ENCODE data around the gene PRAMEF4. TPM values are rescaled to one million over a fixed set of nuclear protein-coding genes. Genes with fewer than 3 reads are reported as not detected.
"Not testable (repeated sequence)": the region's sequence is repeated elsewhere in the genome, so short reads cannot be mapped to it uniquely, and the experiment has no call there.

PRAMEF4 gene
- not detected for polyA plus RNA-seq (ENCODE audit: insufficient read length in 4 of 4)

DNA sequence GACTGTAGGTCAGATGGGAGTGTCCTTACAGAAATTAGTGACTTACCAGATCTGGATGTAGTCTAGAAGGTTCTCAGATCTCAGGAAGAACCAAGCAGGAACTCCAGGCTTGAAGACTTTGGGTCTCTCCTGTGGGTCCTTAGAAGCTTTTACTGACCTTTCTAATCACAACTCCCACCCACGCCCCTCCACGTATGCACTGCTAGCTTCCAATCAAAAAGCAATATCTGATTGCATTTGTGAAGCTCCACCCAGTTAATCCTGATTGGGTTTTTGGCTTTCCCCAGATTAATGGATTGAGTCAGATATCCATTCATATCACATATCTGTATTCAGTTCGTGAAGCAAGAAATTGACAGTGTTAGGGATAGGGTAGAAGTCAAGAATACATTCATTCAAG lies at the start of gene PRAMEF4:
PRAMEF4 (minus strand) TSS at position 101 of the 400 bp plus-strand sequence. CDS start 2,807 bp downstream, outside the sequence.
- DNase-seq (ENCODE audit: low read depth in 4 of 4, low spot score in 3 of 4): not testable (repeated sequence)

DNA sequence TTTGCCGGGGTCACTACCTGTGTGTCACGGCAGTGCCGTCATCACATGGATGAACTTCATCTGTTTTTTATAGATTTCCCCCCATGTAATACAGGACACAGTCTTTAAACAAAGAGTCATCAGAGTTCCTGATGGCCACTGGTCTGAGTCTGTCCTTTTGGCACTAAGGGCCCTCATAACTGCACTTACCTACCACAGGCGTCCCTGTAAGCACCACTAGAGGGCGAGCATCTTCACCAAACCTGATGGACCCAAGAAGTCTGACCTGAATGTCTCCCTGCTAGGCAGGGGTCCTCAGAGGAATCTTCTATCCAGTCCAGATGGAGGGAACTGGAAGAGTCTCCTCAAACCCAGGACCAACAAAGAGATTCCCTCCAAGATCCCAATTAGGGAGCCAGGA lies 38.4 kb upstream of the PRAMEF4 start:
- DNase-seq (ENCODE audit: low read depth in 4 of 4, low spot score in 3 of 4): not testable (repeated sequence)

DNA sequence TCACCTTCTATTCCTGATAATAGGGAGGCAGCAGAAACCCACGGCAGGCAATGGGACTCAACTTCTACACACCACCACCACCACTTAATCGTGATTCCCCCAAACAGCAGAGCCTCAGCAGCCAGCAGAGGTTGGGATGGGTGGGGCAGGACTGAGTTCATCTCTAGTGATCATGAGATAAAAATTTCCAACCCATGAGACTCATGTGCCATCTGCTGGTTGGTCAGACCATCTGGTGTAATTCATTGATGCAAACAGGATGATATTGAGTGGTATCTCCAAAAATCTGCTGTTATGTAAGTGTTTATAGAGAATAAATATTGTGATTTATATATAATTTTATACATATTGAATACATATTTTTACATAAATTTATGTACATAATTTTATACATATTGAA lies 35.7 kb upstream of the PRAMEF4 start:
- not testable (repeated sequence) for DNase-seq (ENCODE audit: low read depth in 4 of 4, low spot score in 3 of 4)

DNA sequence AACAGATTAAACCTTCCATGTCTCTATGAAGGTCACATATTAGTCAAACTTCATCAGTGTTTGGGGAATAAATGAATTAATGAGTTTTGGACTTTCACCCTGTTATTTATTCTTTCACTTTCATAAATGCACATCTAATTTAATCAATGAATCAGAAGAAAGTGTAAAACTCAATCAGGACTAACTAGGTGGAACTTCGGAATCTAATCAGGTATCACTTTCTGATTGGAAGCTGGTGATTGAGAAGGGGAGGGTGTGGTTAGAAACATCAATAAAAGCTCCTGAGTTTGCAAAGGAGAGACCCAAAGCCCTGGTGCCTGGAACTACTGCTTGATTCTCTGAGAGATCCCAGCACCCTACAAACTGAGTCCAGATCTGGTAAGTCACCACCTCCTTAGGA lies 30.3 kb upstream of the PRAMEF4 start, which contains the start of gene PRAMEF7:
PRAMEF7 (plus strand) TSS at position 301 of the 400 bp plus-strand sequence. CDS start 1,083 bp downstream, outside the sequence.
- not testable (repeated sequence) for DNase-seq (ENCODE audit: low read depth in 4 of 4, low spot score in 3 of 4)

DNA sequence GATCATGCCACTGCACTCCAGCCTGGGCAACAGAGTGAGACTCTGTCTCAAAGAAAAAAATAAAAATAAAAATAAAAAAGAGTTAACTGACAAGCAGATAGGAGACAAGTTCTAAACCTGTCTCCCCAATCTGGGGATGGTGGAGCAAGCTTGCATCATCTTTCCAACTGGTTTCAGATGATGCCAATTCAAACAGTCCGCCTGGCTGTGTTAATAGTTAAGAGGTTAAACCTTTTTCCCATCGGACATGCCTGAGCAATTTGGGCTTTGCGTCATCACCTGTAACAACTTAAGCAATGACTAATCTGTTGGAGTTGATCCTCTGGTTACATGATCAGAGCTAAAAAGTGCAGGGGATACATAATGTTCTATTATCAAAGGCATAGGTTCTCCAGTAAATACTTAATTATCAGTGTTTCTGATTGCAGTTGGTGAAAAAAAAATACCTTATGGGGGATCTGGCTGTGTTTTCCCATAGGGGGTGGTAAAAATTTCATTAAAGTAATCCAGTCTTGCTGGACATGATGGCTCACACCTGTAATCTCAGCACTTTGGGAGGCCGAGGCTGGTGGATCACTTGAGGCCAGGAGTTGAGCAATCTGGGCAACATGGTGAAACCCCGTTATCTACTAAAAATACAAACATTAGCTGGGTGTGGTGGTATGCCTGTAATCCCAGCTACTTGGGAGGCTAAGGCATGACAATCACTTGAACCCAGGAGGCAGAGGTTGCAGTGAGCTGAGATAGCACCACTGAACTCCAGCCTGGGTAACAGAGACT lies 18.0 kb upstream of the PRAMEF4 start:
- not testable (repeated sequence) for DNase-seq (ENCODE audit: low read depth in 4 of 4, low spot score in 3 of 4)

DNA sequence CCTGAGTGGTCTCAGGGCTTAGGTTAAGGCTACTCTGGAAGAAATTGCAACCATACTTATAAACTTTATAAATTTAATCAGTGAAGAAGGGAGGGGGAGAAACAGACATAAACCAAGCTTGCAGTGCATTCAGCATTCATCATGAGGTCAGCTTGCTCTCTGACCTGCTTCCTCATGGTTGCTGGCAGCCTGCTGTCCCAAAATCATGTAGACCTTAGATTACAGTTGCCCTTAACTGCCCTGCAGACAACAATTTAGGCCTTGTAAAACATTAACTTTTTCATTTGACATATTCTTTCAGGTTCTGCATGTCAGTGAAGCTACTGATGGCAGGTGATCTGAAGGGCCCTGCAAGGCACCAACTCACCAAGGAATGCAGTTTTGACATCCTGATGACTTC lies 13.2 kb upstream of the PRAMEF4 start:
- DNase-seq (ENCODE audit: low read depth in 4 of 4, low spot score in 3 of 4): not testable (repeated sequence)

DNA sequence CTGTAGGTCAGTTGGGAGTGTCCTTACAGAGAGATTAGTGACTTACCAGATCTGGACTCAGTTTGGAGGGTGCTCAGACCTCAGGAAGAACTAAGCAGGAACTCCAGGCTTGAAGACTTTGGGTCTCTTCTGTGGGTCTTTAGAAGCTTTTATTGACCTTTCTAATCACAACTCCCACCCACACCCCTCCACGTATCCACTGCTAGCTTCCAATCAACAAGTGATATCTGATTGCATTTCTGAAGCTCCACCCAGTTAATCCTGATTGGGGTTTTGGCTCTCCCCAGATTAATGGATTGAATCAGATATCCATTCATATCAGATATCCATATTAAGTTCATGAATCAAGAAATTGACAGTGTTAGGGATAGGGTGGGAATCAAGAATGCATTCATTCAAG lies 12.2 kb upstream of the PRAMEF4 start, which contains the start of gene PRAMEF10:
PRAMEF10 (minus strand) TSS at position 101 of the 400 bp plus-strand sequence. CDS start 2,423 bp downstream, outside the sequence.
- DNase-seq (ENCODE audit: low read depth in 4 of 4, low spot score in 3 of 4): not testable (repeated sequence)

DNA sequence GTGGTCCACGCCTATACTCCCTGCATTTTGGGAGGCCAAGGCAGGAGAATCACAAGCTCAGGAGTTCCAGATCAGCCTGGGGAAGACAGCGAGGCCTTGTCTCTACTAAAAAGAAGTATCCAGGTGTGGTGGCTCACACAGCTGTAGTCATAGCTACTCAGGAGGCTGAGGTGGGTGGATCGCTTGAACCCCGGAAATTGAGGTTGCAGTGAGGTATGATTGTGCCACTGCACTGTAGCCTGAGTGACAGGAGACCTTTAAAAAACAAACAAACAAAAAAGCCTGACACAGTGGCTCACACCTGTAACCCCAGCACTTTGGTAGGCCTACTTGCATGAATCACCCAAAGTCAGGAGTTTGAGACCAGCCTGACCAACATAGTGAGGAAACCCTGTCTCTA lies 7.5 kb downstream of the PRAMEF4 start:
- DNase-seq (ENCODE audit: low read depth in 4 of 4, low spot score in 3 of 4): not testable (repeated sequence)

DNA sequence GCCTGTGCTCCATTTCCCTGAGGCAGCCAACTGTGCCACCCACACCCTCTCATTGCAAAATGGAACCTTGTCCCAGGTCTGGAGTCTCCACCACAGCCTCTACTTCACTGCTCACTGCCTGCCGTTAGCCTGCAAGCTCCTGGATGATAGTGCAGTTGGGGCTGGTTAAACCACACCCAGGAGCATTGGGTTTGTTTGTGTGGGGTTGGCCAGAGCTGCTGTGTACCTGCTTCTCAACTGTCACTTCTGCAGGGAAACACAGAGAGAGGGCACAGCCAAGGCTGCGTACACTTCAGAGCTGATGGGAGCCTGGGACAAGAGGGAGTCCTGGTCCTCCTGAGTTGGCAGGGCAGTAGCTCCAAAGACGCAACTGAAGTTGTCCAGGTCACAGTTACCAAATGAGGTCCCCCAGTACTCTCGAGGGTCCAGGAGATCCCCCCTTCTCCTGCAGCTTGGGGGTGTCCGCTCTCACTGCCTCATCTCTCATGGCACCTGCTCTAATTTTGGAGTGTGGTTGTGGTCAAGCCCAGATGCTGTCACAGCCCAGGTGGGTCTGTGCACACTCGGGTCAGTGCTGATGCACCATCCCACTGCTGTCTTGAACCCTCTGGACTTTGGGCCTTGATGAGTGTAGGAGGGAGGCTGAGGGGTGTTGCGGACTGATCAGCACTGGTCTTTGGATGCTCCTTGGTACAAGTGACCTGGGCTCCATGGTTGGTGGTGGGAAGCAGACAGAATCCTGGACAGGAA lies 22.7 kb downstream of the PRAMEF4 start:
- DNase-seq (ENCODE audit: low read depth in 4 of 4, low spot score in 3 of 4): not testable (repeated sequence)

DNA sequence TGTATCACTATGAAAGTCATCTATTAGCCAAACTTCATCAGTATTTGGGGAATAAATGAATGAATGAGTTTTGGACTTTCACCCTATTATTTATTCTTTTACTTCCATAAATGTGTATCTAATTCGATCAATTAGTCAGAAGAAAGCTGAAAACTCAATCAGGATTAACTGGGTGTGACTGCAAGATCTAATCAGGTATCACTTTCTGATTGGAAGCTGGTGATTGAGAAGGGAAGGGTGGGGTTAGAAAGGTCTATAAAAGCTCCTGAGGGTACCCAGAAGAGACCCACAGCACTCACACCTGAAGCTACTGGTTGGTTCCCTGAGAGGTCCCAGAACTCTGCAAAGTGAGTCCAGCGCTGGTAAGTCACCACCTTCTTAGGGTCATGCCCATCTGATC lies 29.2 kb downstream of the PRAMEF4 start, which contains the start of gene PRAMEF2:
PRAMEF2 (plus strand) TSS at position 301 of the 400 bp plus-strand sequence. CDS start 1,924 bp downstream, outside the sequence.
- not testable (repeated sequence) for DNase-seq (ENCODE audit: low read depth in 4 of 4, low spot score in 3 of 4)

DNA sequence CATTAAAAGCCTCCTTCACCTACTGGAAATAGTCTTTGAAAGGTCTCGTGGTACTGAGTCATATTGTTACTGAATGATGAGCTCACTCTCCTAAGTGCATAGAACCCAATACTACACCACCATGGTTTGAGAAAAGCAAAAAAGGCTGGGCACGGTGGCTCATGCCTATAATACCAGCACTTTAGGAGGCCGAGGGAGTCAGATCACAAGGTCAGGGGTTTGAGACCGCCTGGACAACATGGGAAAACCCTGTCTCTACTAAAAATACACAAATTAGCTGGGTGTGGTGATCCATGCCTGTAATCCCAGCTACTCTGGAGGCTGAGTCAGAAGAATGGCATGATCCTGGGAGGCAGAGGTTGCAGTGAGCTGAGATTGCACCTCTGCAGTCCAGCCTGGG lies 34.2 kb downstream of the PRAMEF4 start:
- DNase-seq (ENCODE audit: low read depth in 4 of 4, low spot score in 3 of 4): no peak

DNA sequence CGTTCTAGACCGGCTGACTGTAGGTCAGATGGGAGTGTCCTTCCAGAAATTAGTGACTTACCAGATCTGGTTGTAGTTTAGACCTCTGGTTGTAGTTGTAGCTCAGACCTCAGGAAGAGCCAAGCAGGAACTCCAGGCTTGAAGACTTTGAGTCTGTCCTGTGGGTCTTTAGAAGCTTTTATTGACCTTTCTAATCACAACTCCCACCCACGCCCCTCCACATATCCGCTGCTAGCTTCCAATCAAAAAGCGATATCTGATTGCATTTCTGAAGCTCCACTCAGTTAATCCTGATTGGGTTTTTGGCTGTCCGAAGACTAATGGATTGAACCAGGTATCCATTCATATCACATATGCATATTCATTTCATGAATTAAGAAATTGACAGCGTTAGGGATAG lies 37.4 kb downstream of the PRAMEF4 start, which contains the start of gene HNRNPCL1:
HNRNPCL1 (minus strand) TSS at position 101 of the 400 bp plus-strand sequence. CDS start 431 bp downstream, outside the sequence.
- not testable (repeated sequence) for DNase-seq (ENCODE audit: low read depth in 4 of 4, low spot score in 3 of 4)

DNA sequence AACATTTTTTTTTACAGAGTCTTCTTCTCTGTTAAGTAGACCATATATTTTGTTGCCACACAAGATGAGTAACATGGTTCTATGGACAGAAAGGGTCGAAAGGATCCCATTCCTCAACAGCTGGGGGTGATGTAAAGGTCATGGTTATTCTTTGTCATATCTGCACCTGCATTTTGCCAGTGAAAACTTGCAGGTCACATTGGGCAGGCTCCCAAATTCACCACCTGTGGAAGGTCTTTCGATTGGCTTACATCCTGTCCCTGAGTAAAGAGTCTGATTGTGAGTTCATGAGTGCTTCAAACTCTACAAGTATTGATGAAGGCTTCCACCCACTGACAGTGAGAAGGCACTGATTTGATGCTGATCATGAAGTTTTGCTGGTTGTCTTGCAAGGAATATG lies 52.8 kb downstream of the PRAMEF4 start:
- not testable (repeated sequence) for DNase-seq (ENCODE audit: low read depth in 4 of 4, low spot score in 3 of 4)

DNA sequence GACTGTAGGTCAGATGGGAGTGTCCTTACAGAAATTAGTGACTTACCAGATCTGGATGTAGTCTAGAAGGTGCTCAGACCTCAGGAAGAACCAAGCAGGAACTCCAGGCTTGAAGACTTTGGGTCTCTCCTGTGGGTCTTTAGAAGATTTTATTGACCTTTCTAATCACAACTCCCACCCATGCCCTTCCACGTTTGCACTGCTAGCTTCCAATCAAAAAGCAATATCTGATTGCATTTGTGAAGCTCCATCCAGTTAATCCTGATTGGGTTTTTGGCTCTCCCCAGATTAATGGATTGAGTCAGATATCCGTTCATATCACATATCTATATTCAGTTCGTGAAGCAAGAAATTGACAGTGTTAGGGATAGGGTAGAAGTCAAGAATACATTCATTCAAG lies 54.7 kb downstream of the PRAMEF4 start, which contains the start of gene PRAMEF11:
PRAMEF11 (minus strand) TSS at position 101 of the 400 bp plus-strand sequence. CDS start 2,621 bp downstream, outside the sequence.
- DNase-seq (ENCODE audit: low read depth in 4 of 4, low spot score in 3 of 4): not testable (repeated sequence)

Other genes with a start within 250 kb of the PRAMEF4 start
- 1 to 10 TPM; 1.1 to 2.1 (median 1.4) TPM for gene AADACL4, start 242.1 kb downstream of the PRAMEF4 start, polyA plus RNA-seq (ENCODE audit: insufficient read length in 4 of 4)
- gene AADACL3, start 170.1 kb downstream of the PRAMEF4 start, polyA plus RNA-seq (ENCODE audit: insufficient read length in 4 of 4): not detected
- gene CFAP107, start 140.0 kb downstream of the PRAMEF4 start, polyA plus RNA-seq (ENCODE audit: insufficient read length in 4 of 4): 1 to 10 TPM in 1 of 4 donors, under 1 TPM in 3; 0.89 to 1.0 (median 0.95) TPM
- not detected for gene PRAMEF12, start 112.5 kb downstream of the PRAMEF4 start, polyA plus RNA-seq (ENCODE audit: insufficient read length in 4 of 4)
- gene PRAMEF1, start 94.8 kb downstream of the PRAMEF4 start, polyA plus RNA-seq (ENCODE audit: insufficient read length in 4 of 4): not detected
- not detected for gene PRAMEF11, start 54.8 kb downstream of the PRAMEF4 start, polyA plus RNA-seq (ENCODE audit: insufficient read length in 4 of 4)
- gene HNRNPCL1, start 37.5 kb downstream of the PRAMEF4 start, polyA plus RNA-seq (ENCODE audit: insufficient read length in 4 of 4): under 1 TPM in 3 of 4 donors, not detected in 1; 0.24 to 0.40 (median 0.31) TPM
- not detected for gene PRAMEF2, start 29.1 kb downstream of the PRAMEF4 start, polyA plus RNA-seq (ENCODE audit: insufficient read length in 4 of 4)
- not detected for gene PRAMEF10, start 12.1 kb upstream of the PRAMEF4 start, polyA plus RNA-seq (ENCODE audit: insufficient read length in 4 of 4)
- not detected for gene PRAMEF7, start 30.4 kb upstream of the PRAMEF4 start, polyA plus RNA-seq (ENCODE audit: insufficient read length in 4 of 4)
- not detected for gene PRAMEF6, start 61.4 kb upstream of the PRAMEF4 start, polyA plus RNA-seq (ENCODE audit: insufficient read length in 4 of 4)
- not detected for gene PRAMEF27, start 170.4 kb upstream of the PRAMEF4 start, polyA plus RNA-seq (ENCODE audit: insufficient read length in 4 of 4)
- not detected for gene HNRNPCL3, start 174.6 kb upstream of the PRAMEF4 start, polyA plus RNA-seq (ENCODE audit: insufficient read length in 4 of 4)
- gene PRAMEF25, start 184.6 kb upstream of the PRAMEF4 start, polyA plus RNA-seq (ENCODE audit: insufficient read length in 4 of 4): not detected
- under 1 TPM in 2 of 4 donors, not detected in 2; 0.27 to 0.28 TPM for gene HNRNPCL2, start 230.7 kb upstream of the PRAMEF4 start, polyA plus RNA-seq (ENCODE audit: insufficient read length in 4 of 4)